Liver (tissue), 3 donors: ENCODE measurements around the gene LTBP2.

Experiments
- RAD21 ChIP-seq, 2 donors: IDR thresholded peaks; 2 replicates each; pipeline ENCODE4 v1.6.1; 2016; ENCODE audit warnings: antibody characterized with exemption in 2 of 2, mild to moderate bottlenecking in 2 of 2
- TF ChIP-seq, protein P1 (sequence below): IDR thresholded peaks from 2 replicates; pipeline ENCODE4 v1.6.1; 2016; ENCODE audit warnings: antibody characterized with exemption, mild to moderate bottlenecking
- TF ChIP-seq, protein P2 (sequence below): fragments of 150-350 bp; IDR thresholded peaks from 2 replicates; pipeline ENCODE4 v1.5.1; 2017; ENCODE audit warnings: improper control_type of control experiment, low read depth, low read length; ENCODE audit not compliant: missing input control
- TF ChIP-seq, protein P3 (sequence below): IDR thresholded peaks from 2 replicates; pipeline ENCODE4 v1.6.1; 2016; ENCODE audit warnings: antibody characterized with exemption
- donor health status: healthy.
- donor health status: healthy.

DNA sequence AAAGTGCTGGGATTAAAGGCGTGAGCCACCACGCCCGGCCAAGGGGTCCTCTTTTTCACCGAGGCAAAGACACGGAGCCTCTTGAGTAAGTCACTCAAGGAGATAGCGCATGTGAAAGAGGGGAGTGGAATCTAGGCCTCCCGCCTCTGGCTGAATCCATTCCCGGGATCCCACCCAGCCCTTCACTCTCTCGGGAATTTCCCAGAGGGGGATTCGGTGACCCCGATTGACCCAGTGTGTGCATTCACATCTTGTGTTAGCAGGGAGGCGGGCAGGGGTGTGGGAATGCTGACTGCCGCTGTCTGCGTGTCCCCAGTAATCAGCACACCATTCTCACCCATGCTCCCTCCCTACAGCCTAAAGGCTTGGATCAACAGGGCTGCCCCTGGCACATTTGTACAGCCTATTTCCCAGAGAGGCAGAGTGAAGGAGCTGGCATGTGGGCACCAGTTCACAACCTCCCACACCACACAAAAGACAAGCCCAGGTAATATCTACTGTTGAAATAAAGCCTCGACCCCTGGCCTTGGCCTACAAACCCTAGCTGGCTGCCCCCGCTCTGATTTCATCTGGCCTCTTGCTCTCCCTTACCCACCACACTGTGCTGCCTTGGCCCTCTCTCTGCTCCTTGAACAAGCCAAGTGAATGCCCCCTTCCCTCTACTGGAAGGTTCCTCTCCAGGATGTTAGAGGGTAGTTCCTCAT, 1.3 kb upstream of the LTBP2 start:
- TF ChIP-seq RAD21 (IDR thresholded peaks at IDR 0.05), result no peak
- TF ChIP-seq, protein P1, sequence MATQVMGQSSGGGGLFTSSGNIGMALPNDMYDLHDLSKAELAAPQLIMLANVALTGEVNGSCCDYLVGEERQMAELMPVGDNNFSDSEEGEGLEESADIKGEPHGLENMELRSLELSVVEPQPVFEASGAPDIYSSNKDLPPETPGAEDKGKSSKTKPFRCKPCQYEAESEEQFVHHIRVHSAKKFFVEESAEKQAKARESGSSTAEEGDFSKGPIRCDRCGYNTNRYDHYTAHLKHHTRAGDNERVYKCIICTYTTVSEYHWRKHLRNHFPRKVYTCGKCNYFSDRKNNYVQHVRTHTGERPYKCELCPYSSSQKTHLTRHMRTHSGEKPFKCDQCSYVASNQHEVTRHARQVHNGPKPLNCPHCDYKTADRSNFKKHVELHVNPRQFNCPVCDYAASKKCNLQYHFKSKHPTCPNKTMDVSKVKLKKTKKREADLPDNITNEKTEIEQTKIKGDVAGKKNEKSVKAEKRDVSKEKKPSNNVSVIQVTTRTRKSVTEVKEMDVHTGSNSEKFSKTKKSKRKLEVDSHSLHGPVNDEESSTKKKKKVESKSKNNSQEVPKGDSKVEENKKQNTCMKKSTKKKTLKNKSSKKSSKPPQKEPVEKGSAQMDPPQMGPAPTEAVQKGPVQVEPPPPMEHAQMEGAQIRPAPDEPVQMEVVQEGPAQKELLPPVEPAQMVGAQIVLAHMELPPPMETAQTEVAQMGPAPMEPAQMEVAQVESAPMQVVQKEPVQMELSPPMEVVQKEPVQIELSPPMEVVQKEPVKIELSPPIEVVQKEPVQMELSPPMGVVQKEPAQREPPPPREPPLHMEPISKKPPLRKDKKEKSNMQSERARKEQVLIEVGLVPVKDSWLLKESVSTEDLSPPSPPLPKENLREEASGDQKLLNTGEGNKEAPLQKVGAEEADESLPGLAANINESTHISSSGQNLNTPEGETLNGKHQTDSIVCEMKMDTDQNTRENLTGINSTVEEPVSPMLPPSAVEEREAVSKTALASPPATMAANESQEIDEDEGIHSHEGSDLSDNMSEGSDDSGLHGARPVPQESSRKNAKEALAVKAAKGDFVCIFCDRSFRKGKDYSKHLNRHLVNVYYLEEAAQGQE, result no peak
- TF ChIP-seq, protein P2, sequence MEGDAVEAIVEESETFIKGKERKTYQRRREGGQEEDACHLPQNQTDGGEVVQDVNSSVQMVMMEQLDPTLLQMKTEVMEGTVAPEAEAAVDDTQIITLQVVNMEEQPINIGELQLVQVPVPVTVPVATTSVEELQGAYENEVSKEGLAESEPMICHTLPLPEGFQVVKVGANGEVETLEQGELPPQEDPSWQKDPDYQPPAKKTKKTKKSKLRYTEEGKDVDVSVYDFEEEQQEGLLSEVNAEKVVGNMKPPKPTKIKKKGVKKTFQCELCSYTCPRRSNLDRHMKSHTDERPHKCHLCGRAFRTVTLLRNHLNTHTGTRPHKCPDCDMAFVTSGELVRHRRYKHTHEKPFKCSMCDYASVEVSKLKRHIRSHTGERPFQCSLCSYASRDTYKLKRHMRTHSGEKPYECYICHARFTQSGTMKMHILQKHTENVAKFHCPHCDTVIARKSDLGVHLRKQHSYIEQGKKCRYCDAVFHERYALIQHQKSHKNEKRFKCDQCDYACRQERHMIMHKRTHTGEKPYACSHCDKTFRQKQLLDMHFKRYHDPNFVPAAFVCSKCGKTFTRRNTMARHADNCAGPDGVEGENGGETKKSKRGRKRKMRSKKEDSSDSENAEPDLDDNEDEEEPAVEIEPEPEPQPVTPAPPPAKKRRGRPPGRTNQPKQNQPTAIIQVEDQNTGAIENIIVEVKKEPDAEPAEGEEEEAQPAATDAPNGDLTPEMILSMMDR, result no peak
- TF ChIP-seq, protein P3, sequence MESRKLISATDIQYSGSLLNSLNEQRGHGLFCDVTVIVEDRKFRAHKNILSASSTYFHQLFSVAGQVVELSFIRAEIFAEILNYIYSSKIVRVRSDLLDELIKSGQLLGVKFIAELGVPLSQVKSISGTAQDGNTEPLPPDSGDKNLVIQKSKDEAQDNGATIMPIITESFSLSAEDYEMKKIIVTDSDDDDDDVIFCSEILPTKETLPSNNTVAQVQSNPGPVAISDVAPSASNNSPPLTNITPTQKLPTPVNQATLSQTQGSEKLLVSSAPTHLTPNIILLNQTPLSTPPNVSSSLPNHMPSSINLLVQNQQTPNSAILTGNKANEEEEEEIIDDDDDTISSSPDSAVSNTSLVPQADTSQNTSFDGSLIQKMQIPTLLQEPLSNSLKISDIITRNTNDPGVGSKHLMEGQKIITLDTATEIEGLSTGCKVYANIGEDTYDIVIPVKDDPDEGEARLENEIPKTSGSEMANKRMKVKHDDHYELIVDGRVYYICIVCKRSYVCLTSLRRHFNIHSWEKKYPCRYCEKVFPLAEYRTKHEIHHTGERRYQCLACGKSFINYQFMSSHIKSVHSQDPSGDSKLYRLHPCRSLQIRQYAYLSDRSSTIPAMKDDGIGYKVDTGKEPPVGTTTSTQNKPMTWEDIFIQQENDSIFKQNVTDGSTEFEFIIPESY, result no peak
